ENCODE measurements around the gene ABCA3.

Gene ABCA3

GRCh38 chr16:2233872-2234812 lies 106.4 kb downstream of the ABCA3 start:
- no peak for DNase-seq

GRCh38 chr16:2233046-2233775 lies 107.3 kb downstream of the ABCA3 start:
- DNase-seq = no peak

- DNase-seq = no peak
These were observed 108.2 kb downstream of the ABCA3 start for GRCh38 chr16:2232094-2232990.

GRCh38 chr16:2231016-2231931 lies 109.3 kb downstream of the ABCA3 start:
- DNase-seq = no peak

GRCh38 chr16:2230376-2230775 lies 110.2 kb downstream of the ABCA3 start:
- no peak for DNase-seq

GRCh38 chr16:2229632-2230250 lies 110.8 kb downstream of the ABCA3 start:
- no peak for DNase-seq

- DNase-seq = no peak
These were observed 111.4 kb downstream of the ABCA3 start for GRCh38 chr16:2229091-2229490.

- DNase-seq = no peak
These were observed 112.2 kb downstream of the ABCA3 start for GRCh38 chr16:2228161-2228824.

- no peak for DNase-seq
These were observed 113.6 kb downstream of the ABCA3 start for GRCh38 chr16:2226918-2227317.

GRCh38 chr16:2226245-2226793 lies 114.2 kb downstream of the ABCA3 start:
- DNase-seq = no peak

Data from SHP77 treated with DMSO at 0.1 percent for 48 hours (cell line).